DMS79 (cell line): ENCODE data around the gene BRSK1.

Experiments
- DNase-seq: peaks from one replicate; lab custom pipeline; 2025; lab: John Stamatoyannopoulos, UW

BRSK1 gene

DNA sequence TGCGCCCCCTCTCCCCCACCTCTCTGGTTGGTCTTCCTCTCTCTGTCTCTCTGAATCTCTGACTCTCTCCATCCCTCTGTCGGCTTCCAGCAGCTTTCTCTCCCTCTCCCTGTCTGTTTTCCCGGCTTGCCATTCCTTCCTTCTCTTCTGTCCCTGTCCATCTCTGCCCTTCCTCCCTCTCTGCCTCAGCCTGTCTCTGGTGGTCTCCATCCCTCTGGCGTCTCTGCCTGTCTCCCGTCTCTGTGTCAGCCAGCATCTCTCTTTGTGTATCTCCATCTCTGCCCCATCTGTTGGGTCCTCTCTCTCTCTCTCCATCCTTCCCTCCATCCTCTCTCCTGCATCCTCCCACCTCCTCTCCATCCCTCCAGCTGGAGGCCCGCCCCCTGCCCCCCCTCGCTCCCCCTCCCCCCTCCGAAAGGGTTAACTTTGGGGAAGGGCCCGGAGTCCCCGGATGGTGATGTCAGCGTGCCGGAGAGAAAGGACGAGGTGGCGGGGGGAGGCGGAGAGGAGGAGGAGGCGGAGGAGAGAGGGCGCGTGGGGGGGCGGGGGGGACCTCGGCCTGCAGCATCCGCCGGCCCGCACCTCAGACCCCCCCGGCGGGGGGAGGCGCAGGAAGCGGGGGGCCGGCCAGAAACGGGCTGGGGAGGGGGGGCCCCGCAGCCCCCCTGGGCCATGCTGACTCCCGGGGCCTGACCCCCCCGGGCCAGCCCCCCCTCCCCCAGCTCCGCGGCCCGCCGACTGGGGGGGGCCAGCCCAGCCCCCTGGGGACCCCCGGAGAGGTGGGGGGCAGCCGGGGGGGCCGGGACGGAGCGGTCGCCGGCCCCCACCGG is at the start of gene BRSK1:
Gene BRSK1 (plus strand): TSS at position 450 of the 830 bp plus-strand sequence. CDS start 446 bp downstream, outside the sequence.
- DNase-seq: peak; percentile 67

DNA sequence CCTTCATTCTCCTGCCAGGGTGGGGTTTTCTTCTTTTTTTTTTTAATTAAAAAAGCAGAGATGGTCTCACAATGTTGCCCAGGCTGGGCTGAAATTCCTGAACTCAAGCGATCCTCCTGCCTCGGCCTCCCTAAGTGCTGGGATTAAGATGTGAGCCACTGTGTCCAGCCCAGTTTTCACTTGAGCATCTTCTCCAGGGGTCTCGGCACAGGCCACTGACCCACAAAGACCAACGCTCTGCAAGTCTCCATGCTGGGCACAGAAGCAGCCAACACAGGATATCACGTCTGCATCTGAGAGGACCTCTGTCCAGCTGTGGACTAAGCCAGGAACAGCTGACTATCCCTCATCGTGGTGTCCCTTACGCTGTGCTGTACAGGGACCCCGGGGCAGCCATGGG is 45.8 kb upstream of the BRSK1 start:
- no peak for DNase-seq

GRCh38 chr19:55239004-55239403 is 44.8 kb upstream of the BRSK1 start:
- no peak for DNase-seq

DNA sequence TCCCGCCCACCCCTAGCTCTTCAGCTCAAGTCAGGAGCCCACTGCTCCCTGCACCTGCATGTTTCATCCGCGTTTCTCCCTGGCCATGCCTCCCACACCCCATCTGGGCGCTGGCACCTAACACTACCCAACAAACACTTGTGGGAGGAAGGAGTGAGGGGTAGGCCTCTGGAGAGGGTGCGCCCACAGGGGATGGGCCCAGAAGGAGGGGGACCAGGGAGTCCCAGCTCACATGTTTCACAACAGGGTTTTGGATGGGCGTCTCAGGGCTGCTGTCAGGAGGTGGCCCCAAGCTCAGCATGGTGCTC is 43.1 kb upstream of the BRSK1 start:
- no peak for DNase-seq

DNA sequence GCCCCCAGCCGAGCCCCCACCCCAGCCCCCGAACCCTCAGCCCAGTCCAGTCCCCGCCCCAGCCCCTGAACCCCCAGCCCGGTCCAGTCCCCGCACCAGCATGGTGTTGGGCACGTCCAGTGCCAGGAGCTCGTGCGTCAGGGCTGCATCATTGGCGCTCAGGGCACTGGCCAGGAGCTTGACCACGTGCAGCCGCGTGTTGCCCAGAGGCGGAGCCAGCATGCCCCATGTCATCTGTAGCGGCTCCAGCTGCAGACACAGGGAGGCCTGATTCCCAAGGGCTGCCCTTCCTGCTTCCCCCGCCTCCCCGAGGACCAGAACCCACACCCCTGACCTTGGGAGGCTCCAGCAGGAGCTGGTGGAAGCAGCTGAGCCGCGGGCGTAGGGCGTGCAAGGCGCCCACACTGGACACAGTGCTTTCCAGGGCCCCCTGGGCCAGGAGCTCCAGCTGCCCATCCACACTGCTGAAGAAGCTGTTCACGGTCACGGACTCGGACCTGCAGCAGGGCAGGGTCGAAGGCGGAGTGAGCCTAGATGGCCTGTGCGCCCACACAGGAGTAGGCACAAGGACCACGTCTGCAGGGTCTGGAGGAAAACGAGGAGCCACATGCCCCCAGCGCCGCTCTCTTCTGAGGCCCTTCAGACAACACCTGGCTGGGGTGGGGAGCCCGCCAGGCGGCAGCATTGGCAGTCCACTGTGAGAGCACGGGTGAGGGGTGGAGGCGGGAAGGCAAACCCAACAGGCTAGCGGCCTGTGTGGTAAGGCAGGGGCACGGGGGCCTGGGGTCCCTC is 42.5 kb upstream of the BRSK1 start:
- no peak for DNase-seq

- DNase-seq: no peak
These were observed 41.8 kb upstream of the BRSK1 start for GRCh38 chr19:55241935-55242464.

DNA sequence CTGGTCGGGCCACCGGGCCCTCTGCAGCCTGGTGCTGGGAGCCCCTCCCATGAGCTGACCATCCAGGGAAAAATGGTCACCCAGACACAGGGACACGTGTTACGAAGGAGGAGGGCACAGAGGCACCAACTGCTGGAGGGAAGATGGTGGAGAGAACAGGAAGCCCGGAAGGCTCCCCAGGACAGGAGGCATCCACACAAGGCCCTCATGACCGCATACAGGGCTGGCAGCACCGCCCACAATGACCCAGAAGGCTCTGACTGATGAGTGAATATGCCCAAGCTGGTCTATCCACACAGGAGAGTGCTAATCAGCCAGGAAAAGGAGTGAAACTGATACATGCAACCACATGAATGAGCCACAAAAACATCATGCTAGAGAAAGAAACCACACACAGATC is 41.3 kb upstream of the BRSK1 start:
- DNase-seq: no peak

GRCh38 chr19:55244004-55244680 is 39.7 kb upstream of the BRSK1 start:
- no peak for DNase-seq

DNA sequence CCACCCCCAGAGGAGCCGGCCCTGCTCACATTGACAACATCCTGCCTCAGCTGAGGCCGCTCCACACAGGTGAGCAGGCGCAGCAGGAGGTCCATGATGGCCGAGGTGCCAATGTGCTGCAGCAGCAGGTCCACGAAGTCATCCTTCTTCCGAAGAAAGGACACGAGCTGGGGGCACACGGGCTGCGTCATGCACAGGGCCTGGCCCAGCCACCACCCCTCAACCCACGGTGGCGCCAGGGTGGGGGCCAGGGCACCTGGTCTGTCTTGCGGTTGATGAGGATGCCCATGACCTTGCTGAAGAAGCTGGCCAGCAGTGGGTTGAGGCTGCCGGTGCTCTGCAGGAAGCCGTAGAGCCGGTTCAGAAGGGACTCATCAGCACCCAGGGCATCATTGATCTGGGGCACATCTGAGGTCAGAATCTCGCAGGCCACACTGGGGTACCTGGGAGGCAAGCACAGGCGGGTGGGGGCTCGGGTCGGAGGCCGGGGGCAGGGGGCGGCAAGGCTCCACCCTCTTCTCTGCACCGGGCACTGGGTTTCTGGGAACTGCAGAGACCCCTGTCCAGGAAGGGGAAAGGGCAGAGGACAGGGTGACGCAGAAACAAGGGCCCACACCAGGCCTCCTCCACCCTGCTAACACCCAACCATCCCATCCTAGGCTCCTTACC is 38.4 kb upstream of the BRSK1 start:
- no peak for DNase-seq

- DNase-seq: no peak
These were observed 37.0 kb upstream of the BRSK1 start for GRCh38 chr19:55246462-55247451.

DNA sequence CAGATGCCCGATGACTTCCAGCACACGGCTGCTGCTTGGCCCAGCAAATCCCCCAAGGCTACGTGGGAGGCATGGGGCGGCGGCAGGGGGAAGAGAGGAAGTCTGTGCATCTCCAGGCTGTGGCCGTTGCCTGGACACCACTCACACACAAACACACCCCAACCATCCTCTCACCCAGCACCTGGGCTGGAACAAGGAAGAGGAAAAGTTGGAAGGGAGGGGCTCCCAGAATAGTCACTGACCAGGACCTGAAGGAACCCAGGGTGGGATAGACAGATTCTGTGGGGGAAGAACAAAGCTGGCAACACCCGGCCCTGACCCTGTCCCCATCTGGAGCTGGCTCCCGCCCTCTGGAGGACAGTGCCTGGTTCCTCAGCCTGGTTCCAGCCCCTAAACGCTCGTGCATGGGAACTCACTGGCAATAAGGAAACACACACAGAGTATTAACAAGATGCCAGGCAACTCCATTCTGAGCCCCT is 36.1 kb upstream of the BRSK1 start:
- no peak for DNase-seq

GRCh38 chr19:55248166-55248675 is 35.6 kb upstream of the BRSK1 start:
- DNase-seq: no peak

DNA sequence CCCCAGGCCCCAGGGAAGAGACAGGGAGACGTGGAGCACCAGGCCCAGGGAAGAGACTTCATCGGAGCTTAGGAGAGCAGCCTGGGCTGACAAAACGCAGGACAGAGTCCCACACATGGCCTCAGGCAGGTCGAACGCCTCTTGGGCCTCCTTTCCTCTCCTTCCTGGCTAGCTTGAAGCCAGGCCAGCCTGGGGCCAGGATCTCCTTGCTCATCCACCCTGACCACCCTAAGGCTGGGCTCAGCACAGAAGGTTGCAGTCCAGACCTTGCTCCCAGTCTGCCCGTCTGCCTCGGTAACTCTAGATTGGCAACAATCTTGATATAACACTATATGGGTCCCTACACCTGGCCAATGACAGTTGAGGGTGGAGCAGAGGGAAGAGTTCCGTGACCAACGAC is 35.1 kb upstream of the BRSK1 start:
- no peak for DNase-seq

DNA sequence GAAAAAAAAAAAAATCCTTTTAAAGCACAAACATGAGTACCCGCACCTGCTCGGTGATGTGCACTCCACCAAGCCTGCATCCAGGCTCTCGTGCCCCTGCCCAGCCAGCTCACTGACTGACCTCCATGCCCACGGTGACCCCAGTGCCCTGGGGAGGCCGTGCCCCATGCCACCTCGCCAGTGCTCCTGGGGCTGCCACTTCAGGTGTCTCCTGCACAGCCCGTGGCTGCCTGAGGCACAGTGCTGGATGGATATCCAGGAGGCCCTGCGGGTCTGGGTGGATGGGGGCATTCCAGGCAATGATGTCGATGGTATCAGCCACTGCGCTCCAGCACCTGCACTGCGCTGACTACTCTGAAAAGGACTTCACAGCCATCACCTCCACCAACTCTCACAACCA is 34.0 kb upstream of the BRSK1 start:
- no peak for DNase-seq

GRCh38 chr19:55250262-55251036 is 33.3 kb upstream of the BRSK1 start:
- DNase-seq: no peak

DNA sequence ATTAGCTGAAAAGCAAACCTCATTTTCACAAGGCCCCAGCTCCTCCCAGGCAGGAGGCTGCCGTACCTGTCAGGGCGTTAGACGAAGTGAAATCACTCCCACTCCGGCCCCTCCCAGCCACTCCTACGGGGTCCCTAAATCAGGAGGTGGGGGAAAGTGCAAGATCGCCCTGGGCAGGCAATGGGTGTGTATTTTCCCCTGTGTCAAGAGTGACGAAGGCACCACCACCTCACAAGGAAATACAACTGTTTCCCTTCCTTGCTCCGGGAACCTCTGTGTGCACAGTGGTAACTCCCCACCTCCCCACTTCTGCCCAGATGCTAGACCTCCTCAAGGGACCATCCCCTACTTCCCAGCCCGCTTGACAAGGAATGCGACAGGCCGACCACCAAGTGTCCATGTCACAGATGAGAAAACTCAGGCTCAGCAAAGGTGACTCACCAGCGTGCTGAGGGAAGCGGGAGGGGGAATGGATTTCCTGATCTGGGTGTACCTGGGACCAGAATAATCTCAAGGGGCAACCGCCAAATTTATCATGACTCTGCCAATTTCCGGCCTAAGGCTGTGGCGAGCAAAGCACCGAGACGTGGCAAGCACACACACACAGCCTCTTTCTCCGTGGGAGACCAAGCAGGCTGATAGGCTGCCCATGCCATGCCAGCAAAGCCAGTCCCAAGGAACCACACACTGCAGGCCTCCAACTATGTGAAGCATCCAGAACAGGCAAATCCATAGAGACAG is 32.3 kb upstream of the BRSK1 start:
- DNase-seq: no peak

GRCh38 chr19:55252760-55253663 is 30.8 kb upstream of the BRSK1 start:
- DNase-seq: no peak
